GM19193 (cell line): ENCODE data around the gene ESYT3.

Experiments used
- POLR2A ChIP-seq: IDR thresholded peaks from 4 replicates; pipeline ENCODE4 v1.6.1; 2011; ENCODE audit not compliant: insufficient read depth, insufficient read length; ENCODE audit errors: extremely low read depth

ESYT3 gene

DNA sequence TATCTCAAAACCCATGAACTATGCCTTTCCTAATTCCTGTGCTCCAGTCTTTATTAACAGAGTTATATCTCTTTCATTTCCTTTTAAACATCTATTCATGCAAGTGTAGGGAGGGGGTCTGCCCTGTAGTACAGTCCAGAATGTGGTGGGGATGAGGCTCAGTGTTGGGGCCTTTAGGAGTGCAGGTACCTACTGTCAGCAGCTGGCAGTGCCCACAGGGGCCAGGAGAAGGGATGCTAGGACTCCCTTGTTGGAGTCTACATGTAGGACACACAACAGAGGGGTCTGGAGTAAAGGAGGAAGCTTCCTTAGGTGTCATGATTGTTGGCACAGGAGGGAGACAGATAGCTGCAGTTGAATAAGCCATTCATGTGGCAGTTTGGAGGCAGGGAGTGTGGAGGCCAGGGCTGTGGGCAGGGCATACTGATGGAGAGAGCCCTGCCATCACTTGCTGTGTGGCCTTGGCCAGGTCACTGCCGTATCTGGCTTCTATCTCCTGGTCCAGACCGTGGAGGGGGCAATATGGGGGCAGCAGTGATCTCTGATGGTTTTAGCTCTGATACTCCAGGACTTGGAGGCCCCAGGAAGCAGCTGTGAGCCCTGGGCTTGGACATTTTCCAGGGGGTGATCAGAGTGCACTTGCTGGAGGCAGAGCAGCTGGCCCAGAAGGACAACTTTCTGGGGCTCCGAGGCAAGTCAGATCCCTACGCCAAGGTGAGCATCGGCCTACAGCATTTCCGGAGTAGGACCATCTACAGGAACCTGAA, 29.5 kb downstream of the ESYT3 start:
- TF ChIP-seq POLR2A: no peak

DNA sequence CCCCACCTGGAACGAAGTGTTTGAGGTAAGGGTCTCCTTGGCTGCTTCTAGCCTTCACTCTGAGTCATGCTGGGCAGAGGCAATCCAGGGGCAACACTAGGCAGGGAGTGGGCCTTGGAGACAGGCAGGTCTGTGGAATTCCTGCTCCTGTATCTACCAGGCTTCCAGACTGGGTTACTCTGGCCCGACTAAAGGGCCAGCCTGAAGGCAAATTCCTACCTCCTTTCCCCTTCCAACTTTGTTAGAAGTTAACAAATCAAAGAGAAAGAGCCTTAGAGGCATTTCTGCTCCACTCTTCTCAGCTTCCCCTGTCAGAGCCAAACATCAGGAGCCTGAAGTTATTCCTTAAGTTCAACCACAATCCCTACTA, 30.1 kb downstream of the ESYT3 start:
- TF ChIP-seq POLR2A: no peak

DNA sequence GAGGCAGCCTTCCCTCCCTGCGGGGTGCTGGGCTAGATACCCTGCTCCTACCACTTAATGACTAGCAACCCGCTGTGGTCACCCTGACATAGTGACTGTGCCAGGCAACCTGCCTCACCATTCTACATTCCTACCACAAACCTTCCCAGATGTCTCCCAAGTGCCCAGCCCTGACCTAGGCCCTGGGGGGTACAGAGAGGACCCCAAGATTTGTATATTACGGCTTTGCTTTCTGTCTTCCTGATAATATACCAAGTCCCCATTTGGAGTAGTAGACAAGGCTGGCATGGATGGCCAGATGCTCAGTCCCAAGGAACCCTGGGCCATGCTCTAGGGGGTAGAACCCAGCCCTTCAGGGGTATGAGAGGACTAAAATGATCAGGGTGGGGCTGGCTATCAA, 31.0 kb downstream of the ESYT3 start:
- TF ChIP-seq POLR2A: no peak

DNA sequence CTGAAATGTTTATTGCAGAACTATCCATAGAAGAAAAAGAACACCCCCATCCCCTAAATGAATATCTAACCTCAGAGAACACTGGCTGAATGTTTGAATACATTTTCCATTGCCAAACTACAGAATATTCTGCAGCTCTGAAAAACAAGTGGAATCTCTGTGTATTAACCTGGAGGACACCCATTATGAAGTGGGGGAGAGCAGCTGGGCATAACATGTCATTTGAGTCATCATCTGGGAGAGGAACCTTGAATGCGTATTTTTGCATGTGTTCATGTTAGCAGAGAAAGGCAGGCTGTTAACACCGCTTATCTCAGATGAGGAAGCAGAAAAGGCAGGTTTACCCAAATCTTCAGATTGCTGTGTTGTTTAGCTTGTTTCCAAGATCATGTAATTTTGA, 31.5 kb downstream of the ESYT3 start:
- no peak for TF ChIP-seq POLR2A

DNA sequence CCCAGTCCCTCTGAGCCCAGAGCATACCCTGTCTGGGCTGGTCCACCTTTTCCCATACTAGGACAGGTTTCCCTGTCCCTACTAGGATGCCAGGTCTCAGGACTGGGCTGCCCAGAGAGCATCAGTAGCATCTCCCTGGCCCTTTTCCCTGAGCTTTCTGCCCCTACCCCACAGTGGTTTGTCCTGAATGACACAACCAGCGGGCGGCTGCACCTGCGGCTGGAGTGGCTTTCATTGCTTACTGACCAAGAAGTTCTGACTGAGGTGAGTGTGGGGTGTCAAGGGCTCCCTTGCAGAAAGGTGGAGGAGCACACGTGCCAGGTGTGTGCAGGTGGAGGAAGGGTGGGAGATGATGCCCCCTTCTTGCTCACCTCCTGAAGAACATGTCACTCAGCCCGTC, 33.5 kb downstream of the ESYT3 start:
- TF ChIP-seq POLR2A: no peak

DNA sequence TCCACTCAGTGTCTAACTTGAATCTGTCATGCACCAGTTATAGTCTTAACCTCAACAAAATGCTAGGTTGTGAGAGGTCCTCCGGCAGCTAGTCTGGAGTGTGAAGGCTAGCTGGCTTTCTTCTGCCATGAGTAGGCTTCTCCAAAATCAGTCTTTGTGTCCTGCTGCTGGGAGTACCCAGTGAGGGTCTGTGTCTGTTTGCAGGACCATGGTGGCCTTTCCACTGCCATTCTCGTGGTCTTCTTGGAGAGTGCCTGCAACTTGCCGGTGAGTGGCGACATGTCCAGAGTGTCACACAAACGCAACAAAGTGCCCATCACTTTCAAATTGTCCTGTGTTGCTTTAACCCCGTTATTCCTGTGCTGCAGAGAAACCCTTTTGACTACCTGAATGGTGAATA, 34.0 kb downstream of the ESYT3 start:
- no peak for TF ChIP-seq POLR2A

DNA sequence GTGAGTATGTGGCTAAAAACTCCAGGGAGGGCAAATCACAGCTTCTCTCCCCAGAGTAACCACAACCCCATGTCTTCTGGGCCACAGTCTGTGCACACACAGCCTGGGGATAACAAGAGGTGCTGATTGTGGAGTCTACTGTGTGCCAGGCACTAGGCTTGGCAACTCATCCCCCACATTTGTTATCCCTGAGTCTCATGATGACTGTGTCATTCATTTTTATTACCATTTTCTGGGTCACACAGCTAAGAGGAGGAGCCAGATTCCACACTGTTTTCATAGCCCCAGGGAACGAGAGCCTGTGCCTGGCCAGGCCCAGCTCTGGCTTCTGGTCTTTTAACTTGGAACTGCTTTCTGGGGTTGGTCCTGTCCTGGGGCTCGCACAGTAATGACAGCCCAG, 34.5 kb downstream of the ESYT3 start:
- TF ChIP-seq POLR2A: no peak

DNA sequence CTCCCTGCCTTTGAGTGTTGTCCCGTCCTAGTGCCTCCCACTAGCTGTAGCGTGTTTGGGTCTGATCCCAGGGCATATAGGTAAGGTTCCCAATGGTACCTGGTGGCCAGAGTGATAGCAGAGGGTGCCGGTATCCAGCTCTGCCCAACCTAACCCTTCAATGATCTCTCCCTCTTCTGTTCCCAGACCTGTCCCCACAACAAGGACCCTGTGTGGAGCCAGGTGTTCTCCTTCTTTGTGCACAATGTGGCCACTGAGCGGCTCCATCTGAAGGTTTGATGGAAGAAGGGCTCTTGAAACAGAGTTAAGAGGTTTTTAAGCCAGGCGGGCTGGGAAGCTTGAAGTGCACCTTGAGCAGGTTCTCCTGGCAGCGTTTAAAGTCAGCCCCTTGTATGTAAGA, 35.5 kb downstream of the ESYT3 start:
- no peak for TF ChIP-seq POLR2A

DNA sequence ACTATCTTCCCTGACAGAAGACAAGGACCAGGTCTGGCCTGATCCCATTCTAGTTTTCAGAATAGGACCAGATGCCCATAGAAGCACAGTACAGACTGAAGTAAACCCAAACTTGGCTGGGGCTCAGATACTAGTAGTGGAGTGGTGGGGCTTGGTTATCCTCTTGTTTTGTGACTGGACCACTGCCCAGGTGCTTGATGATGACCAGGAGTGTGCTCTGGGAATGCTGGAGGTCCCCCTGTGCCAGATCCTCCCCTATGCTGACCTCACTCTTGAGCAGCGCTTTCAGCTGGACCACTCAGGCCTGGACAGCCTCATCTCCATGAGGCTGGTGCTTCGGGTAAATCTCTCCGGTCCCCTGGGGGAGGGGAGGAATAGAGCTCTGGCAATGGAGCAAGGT, 36.3 kb downstream of the ESYT3 start:
- no peak for TF ChIP-seq POLR2A

DNA sequence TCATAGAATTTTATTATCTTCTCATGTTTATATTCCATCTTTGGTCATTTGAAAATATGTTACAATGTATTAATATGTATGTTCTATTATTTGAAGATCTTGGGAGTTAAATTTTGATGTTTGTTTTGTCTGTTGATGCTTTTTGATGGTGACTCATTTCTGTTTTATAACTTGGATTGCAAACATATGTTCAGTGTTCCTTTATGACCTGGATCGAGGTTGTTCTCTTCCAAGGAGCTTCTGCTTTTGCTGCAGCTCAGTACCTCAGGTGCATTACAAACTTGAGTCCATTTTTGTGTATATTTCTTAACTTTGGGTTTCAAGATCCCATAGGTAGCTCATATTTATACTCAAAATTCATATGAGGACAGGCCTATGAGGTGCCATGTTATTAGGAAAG, 37.1 kb downstream of the ESYT3 start:
- no peak for TF ChIP-seq POLR2A

DNA sequence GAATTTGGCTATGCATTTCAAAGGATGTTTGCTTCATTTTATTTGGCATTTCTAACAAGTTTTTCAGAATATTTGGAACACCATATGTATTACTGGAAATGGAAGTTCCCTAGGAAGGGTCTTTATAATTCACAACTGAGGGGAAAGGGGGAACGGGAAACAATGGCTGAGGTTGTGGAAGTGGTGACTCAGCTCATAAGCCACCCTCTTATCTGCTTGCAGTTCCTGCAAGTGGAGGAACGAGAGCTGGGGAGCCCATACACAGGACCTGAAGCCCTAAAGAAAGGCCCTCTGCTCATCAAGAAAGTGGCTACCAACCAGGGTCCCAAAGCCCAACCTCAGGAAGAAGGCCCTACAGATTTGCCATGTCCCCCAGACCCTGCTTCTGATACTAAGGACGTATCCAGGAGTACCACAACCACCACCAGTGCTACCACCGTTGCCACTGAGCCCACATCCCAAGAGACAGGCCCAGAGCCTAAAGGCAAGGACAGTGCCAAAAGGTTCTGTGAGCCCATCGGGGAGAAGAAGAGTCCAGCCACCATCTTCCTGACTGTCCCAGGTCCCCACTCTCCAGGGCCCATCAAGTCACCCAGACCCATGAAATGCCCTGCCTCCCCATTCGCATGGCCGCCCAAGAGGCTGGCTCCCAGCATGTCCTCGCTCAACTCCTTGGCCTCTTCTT, 37.9 kb downstream of the ESYT3 start:
- TF ChIP-seq POLR2A: no peak

DNA sequence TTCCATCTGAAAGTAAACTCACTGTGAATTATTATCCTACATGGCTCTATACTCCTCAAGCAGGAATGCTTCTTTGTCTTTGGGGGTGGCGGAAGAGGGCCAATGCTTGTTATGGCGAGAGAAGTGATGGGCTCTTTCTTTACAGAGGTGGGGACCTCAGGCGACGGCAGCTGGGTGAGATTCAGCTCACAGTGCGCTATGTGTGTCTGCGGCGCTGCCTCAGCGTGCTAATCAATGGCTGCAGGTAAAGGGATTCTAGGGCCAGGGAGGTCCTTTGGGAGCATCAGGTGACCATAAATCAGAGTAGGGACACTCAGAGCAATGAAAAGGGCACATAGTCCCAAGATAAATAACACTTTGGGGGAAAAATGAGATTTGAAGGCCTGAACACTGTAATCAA, 39.0 kb downstream of the ESYT3 start:
- no peak for TF ChIP-seq POLR2A

DNA sequence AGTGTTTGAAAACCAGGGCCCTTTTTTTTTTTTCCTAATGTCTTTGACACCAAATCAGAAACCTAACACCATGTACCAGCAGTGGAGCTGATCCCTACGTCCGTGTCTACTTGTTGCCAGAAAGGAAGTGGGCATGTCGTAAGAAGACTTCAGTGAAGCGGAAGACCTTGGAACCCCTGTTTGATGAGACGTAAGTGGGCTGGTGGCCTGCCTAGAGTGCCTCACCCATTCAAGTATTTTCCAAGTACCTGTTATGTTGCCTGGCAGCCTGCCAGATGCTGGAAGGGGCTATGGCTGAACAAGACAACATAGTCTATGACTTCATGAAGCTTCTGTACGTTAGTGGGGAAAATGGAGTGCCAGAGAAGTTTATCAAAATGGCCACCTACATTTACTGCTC, 39.7 kb downstream of the ESYT3 start:
- TF ChIP-seq POLR2A: no peak

DNA sequence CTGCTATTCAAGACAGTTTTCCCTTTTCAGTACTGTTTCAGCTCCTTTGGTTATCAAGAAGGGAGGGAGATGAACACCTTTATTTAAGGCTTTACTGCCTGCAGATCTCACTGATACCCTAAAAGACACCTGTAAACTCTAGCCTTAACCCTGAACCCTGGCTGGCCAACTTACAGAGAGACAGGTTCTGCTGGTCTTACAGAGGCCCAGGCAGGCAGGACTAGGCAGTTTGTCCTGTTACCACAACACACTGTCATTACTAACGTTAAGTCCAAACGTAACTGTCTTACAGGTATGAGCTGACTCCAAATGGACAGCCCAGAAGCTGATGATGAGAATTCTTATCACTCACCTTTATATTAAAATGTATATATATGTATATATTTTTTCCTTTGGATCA, 42.1 kb downstream of the ESYT3 start:
- TF ChIP-seq POLR2A: no peak

DNA sequence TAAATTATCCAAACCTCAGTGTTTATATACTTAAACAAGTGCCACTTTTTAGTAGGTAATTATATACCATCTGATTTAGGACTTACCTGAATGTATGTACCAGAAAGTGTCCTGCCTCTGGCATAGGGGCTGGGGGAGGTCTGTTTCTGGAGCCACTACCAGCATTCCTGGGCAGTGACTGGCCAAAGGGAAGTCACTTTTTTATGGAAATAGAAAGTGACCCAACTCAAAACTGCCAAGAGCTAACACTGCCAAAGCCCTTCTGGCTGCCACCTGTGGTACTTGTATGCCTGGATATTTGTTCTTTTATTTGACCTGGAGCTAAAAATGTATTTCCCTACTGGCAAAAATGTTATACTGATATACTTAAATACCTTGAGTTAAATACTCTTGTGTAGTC, 42.7 kb downstream of the ESYT3 start:
- TF ChIP-seq POLR2A: no peak

DNA sequence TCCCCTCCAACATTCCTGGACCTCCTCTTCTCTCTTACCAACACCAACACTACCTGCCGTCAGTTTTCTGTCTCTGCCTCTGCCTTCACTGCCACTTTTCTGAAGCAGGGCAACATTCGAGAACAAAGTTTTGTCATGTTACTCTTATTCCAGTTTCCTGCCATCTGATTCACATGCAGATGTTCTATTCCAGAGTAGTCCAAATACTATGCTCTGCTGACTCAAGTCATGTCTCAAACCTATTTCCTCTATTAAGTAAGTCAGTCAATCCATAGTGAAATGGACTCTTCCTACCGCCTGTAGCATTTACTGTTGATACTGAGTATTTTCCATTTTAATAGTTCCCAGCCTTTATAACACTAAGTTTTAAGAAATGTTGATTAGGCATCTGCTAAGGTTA, 43.4 kb downstream of the ESYT3 start:
- no peak for TF ChIP-seq POLR2A
